ELF-1 (cell line): Measurements from ENCODE around the gene RANBP17.
"Not testable (repeated sequence)": the region's sequence is repeated elsewhere in the genome, so short reads cannot be mapped to it uniquely, and the experiment has no call there.

Source experiments
- DNase-seq: peaks from one replicate; pipeline ENCODE4 v3.0.0-alpha.2; 2016; ENCODE audit warnings: low read depth, low spot score

The RANBP17 gene

DNA sequence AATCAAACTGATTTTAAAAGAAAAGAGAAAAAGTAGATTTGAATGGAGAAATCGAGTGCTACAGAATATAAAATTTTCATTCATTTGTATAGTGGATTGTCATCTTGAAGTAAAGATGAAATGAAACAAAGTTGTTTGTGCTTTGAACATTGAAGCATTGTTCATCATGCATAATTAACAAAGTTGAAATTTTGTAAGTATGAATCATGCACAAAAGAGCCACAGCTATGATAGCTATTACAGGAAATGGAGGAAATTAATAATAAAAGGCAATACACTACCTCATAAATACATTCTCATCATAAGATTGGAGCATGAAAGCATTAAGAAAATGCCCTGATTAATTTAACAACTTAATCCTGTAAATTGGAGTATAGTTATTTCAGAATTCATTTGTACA is 293.8 kb downstream of the RANBP17 start:
- no peak for DNase-seq

DNA sequence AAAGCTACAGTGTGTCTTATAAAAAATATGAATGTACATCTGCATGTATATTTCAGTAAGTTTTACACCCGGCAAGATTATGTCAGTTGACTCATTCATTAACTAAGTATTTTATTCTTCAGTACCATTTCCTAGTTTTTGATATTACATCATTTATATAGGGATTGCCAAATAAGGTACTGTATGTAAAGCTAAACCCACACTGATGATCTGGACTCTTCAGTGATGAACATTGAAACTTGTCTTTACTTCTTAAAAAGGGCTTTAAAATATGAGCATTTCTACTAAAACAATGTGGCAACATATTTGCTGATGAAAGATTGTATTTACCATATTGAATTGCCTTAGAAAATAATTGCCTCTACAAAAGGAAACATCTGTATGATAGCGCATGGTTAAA is 295.5 kb downstream of the RANBP17 start:
- no peak for DNase-seq

DNA sequence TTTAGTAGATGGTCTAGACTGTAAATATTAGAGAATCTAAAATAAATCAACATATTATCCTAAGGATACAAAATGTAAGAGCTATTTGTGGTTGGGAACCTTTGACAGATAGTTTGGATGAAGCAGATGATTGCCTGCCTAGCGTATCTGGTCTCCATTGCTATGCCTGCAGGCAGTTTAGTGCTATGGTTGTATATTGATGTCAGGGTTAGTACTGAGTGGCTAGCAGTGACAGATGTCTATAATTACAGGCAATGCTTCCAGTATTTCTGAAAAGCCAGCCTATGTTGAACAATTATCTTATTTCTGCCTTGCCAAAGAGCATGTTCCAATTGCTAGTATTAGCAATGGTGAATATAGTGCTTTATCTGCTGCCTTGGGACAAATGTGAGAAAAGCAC is 296.0 kb downstream of the RANBP17 start:
- no peak for DNase-seq

DNA sequence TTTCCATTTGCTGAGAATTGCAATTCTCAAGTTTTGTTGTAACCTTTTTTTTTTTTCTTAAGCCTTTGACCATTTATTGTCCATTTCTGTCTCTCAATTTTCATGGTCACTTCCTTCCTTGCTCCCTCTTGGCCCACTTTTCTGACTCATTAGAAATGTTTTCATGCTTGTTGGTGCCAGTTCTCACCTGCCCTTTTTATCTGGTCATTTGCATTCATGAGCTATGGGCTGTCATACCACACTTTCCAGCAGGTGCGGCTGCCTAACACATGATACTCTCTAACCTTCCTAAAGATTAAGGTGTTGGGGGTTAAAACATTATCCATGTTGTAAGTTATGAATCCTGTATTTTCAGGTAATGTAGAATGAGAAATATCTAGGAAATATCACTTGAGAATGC is 296.8 kb downstream of the RANBP17 start:
- no peak for DNase-seq

DNA sequence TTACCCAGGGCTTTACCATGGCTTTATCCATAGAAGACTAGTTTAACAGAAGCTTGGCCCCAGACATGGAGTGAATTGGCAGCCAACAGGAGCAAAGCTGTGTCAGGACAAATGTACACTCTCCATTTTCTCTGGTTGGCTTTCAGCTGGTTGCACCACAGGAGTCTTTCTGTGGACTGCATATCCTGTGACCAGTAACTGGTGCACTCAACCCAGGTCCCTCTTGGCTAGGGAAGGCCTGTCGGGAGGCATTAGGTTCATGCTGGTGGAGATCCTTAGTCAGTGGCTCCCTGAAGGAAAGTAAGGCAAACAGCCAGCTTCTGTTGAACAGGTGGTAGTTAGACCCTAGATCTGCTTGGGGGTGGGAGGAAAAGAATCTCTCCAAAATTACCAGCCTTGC is 300.3 kb downstream of the RANBP17 start:
- DNase-seq = no peak

DNA sequence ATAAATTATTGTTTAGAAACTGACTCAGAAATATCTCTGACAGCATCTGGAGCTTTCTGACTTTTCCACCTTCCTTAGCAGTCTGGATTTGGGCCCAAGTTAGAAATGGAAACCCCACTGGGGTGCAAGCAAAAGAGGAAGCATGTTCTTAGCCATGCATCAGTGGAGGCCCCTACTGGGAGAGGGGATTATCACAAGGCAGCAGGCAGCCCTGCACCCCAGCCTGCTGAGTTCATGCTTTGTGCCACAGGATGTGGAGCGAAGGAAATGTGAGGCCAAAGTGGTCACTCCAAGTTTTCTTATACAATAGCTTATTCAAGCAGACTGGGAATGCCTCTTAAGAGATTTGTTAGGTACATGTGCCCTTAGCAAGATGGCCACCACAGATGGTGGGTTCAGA is 300.8 kb downstream of the RANBP17 start:
- peak; percentile 25 for DNase-seq

DNA sequence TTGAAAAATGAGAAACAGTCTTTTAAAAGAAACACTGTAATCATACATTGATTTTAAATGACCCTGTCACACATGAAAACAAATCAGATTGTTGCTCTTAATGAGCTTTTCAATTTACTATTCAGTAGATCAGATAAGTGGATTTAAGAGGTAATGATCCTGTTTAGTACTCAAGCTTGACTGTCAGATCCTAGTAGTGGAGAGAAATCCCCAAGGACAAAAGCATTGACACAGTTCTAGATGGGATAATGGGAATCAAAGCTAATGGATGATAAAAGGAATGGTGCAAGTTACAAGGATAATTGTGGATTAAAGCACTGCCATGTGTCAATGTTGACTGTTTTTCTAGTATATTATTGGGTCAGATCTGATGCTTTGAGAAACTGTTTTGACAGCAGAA is 304.9 kb downstream of the RANBP17 start:
- DNase-seq = no peak

DNA sequence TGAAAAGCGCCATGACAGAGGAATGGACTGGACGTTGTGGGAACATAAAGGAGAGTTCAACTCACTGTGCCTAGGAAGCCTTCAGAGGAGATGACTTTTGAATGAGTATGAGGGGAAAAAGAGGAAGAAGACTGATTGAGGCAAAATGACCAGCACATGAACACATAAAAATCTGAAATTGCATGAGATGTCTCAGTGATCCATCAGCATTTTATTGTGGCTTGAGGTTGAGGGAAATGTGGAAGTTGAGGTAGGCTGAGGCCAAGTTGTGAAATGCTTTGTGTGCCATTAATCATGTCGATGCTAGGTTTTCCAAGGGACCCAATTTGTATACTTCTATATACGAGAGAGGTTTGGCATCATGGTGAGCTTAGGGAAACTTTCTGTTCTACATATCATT is 306.4 kb downstream of the RANBP17 start:
- DNase-seq = no peak

DNA sequence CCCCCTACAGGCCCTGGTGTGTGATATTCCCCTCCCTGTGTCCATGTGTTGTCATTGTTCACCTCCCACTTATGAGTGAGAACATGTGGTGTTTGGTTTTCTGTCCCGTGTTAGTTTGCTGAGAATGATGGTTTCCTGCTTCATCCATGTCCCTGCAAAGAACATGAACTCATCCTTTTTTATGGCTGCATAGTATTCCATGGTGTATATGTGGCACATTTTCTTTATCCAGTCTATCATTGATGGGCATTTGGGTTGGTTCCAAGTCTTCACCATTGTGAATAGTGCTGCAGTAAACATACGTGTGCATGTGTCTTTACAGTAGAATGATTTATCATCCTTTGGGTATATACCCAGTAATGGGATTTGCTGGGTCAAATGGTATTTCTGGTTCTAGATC is 313.1 kb downstream of the RANBP17 start:
- not testable (repeated sequence) for DNase-seq

DNA sequence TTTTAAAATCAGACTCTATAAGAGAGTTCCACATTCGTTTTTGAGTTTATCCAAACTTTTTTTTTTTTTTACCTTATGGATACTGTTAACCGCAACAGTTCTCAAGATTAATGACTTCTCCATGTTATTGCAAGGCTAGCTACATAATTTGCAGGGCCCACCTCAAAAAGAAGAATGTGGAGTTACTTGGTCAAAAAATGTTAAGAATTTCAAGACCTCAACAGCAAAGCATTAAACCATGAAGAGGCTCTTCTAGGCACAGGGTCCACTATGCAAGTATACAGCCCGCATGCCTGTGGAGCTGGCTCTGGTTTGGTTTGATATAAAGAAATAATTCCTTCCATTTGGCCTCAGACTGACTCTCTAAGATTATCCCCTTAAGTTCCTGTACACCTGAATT is 313.9 kb downstream of the RANBP17 start:
- DNase-seq = no peak

DNA sequence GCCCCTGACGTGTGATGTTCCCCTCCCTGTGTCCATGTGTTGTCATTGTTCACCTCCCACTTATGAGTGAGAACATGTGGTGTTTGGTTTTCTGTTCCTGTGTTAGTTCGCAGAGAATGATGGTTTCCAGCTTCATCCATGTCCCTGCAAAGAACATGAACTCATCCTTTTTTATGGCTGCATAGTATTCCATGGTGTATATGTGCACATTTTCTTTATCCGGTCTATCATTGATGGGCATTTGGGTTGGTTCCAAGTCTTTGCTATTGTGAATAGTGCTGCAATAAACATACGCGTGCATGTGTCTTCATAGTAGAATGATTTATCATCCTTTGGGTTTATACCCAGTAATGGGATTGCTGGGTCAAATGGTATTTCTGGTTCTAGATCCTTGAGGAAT is 316.4 kb downstream of the RANBP17 start:
- not testable (repeated sequence) for DNase-seq

DNA sequence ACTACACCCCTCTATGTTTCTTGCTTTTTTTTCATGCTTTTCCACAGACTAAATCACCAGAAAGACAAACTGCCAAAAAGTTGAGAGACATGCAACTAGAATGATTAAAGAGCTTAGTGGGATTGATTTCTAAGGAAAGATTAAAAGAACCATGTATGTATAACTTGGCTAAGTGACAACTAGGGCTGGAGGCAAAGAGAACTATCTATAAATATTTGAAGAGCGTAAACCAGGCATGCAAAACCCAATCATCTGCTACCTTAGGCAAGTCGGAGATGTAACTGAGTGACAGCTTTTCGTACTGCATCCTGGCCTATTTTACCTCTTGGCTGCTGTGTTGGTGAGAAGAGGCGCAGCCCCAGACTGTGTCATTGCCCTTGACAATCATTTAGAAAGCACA is 326.2 kb downstream of the RANBP17 start:
- DNase-seq = no peak

DNA sequence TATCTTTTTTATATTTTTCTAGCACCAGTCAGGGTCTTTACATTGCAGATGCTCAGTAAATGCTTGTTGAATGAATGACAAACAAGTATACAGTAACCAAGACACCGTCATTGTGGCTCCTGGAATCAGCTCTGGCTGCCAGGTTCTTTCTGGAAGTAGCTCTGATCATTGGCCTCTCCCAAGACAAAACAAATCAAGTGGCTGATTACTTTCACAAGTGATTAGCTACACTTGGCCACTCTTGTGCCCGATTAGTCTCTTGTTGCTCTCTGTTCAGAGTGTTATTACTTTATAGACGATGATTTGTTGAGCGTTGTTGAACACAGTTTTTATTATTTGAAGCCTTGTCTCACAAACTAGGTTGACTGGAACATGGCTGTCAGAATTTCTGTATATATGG is 327.6 kb downstream of the RANBP17 start:
- no peak for DNase-seq

DNA sequence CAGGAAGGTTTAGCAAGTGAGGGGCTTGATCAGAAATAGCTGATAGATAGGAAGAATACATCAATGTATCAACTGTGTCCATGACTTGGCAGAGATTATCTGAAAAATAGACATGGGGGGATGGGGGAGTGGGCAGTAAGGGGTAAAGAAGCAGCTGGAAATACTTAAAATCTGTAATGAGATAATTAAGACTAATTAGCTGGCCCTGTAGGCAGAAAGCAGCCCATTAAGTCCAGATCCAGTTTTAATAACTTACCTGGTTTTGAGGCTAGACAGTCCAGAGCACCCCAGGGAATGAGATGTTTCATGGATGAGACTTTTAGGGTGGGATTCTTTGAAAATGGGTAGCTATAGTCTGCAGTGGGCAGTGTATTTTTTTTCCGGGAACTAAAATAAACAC is 330.3 kb downstream of the RANBP17 start:
- DNase-seq = no peak

DNA sequence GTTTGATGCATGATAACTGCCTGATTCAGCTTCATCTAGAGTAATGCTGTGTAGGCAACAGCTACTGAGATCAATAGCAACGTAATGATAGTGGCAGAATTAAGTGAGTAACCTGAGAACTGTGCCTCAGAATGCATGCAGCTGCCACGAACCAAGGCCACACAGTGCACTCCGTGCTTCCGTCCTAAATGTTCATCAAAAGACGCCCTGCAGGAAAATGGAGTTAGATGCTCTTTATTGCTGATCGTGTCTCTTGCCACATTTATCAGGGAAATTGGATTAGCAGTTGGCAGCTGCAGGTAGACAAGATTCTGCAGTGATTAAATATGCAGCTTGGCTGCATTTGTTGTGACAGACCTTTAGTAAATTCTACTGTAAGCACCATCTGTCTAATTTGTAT is 339.5 kb downstream of the RANBP17 start:
- DNase-seq = no peak

DNA sequence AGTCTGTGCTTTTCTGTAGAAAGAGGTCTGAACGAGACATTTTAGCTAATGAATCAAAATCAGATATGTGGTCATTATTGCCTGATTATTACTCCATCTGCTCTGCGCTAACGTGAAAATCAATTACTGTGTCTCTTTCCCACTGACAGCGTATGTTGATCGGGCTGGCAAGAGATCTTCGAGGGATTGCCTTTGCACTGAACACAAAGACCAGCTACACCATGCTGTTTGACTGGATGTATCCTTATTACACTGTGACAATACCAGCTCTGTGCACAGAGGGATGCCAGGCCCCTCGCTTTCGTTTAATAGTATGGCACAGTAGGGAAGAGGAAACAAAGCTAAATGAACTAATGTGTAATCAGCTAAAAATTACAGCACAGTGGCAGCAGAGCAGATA is 343.6 kb downstream of the RANBP17 start:
- no peak for DNase-seq

DNA sequence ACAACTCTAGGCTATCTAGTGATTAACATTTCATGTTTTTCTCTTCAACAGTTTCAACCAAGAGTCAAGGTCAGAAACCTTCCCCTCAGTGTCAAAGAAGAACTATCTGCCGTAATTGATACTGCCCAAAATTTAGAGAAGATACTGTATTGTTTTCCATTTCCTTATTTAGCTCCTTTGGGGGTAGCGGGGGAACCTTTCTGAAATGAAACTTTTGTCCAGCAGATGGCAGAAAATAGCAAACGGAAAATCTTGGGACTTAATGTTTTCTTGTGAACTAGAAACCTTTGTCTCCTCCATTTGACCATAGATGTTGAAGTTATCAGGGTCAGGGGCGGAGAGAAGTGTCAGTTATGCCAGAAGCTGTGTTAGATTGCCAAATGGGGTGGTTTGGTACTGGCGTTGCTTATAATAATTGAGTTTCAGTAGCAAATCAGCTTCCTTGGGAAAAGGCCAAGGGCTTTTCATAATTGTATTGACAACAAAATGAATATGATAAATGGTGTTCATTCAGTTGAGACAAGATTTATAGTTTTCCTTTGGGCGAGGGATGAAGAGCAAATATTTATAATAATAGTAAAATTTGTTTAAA is 345.5 kb downstream of the RANBP17 start:
- peak; percentile 61 for DNase-seq

DNA sequence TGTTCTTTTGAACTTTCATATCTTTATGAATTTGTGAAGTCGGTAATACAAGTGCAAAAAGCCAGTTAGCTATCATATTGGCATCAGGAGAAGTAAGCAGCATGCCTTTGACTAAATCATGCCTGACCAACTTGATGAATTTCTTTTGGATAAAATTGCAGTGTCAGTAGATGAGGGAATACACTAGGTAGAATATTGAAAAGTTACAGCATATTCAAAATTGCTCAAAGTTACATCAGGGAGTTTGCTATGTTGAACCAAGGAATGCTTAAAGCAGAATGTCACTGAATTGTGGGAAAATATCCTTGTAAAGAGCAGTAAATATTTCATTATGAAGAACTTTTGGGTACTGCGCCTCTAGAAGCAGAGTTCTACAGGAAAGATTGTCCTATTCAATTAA is 360.1 kb downstream of the RANBP17 start:
- no peak for DNase-seq

DNA sequence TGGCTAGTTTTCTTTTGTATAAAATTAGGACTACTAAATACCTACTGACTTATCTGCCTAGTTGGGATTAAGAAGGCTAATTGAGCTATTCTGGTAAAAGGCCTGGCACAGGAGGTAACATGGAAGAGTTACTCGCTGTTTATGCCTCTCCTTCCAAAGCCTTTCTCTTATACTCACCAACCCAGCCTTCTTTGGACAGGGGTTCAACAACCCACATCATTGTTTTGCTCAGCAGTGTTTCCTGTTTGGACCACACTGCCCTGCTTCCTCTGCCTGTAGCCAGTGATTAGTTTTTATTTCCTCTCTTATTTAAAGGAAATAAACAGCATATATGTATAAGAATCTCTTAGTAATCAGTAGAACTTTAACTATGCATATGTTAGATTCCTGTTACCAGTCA is 362.1 kb downstream of the RANBP17 start:
- no peak for DNase-seq

DNA sequence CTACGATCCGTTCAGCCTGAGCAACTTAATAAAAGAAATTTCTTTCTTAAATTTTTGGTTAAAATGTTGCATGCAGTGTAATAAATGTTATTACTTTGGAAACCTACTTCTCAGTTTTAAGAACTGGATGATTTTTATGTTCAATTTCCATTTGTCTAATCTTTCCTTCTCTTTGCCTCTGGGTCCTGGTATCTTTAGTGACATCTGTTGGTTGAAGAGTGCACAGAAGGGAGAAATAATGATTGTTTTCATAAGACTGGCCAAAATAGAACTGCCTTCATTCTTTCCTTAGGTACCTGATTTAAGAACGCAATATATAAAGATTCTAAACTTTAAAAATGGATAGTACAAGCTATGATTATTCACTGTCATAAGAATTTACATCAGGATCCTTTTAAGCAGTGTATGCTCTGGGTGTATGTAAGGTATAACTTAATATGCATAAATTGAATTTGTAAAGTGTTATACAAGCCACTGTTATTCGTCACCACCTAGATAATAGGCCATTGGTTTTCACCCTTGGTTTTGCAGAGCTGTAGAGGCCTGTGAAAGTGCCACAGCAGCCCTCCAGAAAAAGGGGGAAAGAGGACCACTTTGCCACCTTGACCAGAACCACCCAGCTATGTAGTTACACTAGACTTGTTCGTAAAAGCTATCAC is 364.4 kb downstream of the RANBP17 start:
- DNase-seq = no peak

DNA sequence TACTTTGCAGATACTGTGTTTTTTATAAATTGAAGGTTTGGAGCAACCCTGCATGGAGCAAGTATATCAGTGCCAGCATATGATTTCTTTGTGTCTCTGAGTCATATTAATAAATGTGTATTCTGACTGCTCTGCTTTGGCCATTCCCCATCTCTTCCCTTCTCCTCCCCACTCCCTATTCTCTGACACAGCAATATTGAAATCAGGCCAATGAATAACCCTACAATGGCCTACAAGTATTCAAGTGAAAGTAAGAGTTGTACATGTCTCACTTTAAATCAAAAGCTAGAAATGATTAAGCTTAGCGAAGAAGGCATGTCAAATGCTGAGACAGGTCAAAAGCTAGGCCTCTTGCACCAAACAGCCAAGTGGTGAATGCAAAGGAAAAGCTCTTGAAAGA is 365.0 kb downstream of the RANBP17 start:
- DNase-seq = no peak

DNA sequence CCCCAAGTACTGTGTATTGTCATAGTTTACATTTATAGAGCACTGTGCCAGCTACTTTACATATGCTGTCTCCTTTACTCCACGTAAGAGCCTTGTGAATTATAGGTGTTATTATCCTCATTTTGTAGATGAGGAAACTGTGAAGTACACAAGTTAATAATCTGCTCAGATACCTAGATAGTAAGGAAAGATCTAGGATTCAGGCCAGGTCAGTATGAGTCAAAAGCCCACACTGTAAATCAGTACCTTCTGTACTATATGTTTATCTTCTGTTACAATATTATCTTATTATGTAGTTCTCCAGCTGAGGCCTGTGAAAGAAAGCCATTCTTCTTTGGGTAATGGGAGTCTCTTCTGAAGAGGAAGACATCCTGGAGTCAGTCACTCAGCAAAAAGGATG is 374.8 kb downstream of the RANBP17 start:
- no peak for DNase-seq

DNA sequence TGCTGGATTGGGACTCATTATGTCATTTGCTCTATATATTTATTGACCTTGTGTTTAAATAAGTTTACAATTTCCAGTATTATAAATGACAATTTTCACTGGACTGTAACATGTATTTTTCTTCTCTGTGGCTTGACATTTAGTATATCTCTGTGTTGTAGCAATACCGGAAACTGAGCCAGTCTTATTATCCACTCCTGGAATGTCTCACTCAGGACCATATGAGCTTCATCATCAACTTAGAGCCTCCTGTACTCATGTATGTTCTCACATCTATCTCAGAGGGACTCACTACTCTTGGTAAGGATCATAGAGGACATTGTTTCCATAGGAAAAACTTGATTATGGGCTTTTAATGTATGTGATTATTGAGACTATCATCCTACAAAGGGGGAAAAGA is 380.7 kb downstream of the RANBP17 start:
- DNase-seq = no peak

DNA sequence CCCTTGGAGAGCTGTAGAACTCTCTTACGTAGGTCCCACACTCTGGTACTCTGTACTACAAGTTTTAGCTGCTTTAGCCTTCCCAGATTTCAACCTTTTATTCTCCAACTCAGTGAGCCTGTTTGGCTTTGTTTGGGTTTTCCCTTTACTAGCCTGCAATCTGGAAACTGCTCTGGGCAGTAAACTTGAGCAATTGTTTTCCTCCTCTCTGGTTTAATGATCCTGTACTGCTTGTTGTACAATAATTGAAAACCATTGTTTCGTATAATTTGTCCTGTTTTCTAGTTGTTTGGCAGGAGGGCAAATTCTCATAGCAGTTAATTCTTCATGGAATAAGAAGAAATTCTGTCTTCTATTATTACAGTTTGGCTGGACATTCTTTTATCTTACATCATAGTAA is 384.4 kb downstream of the RANBP17 start:
- no peak for DNase-seq
